WTC11 (cell line): ENCODE data around the gene FOXK1. TPM values are rescaled to one million over a fixed set of nuclear protein-coding genes. Genes with fewer than 3 reads are reported as not detected.

Experiments used
- ATAC-seq: fragments of 200-7000 bp; cut with Tn5 transposase; 2 replicates; pipeline ENCODE4 v1.10.0; 2021; ENCODE audit warnings: mild to moderate bottlenecking, moderate library complexity
- CTCF ChIA-PET: fragments of 300-600 bp; sonication (Branson Sonifier 250); formaldehyde crosslinking; loops from one replicate; lab custom pipeline; 2021; ENCODE audit warnings: antibody characterized with exemption; lab: Charles Lee
- POLR2A ChIA-PET: fragments of 350-600 bp; sonication (Branson Sonifier 250); formaldehyde crosslinking; loops from one replicate; lab custom pipeline; 2021; ENCODE audit warnings: antibody characterized with exemption; lab: Charles Lee
- DNase-seq: peaks from one replicate; pipeline ENCODE4 v3.0.0; 2021; ENCODE audit warnings: low spot score
- H3K27ac Mint-ChIP-seq: 2 replicates; pipeline ENCODE4 v1.8.0; 2021; ENCODE audit warnings: mixed read lengths
- H3K27me3 Mint-ChIP-seq: 2 replicates; pipeline ENCODE4 v1.8.0; 2021; ENCODE audit warnings: low read depth, mild to moderate bottlenecking, moderate library complexity, mixed read lengths
- H3K36me3 Mint-ChIP-seq: 2 replicates; pipeline ENCODE4 v1.8.0; 2021; ENCODE audit warnings: mixed read lengths
- H3K4me1 Mint-ChIP-seq: 2 replicates; pipeline ENCODE4 v1.8.0; 2022; ENCODE audit warnings: mixed read lengths
- H3K4me3 Mint-ChIP-seq: 2 replicates; pipeline ENCODE4 v1.8.0; 2021; ENCODE audit warnings: mild to moderate bottlenecking, moderate library complexity, mixed read lengths
- H3K9me3 Mint-ChIP-seq: 2 replicates; pipeline ENCODE4 v1.8.0; 2021; ENCODE audit warnings: mixed read lengths
- CBFB ChIP-seq: sonication (generic); formaldehyde crosslinking; IDR thresholded peaks from 2 replicates; pipeline ENCODE4 v1.8.1; 2022; ENCODE audit warnings: mild to moderate bottlenecking, low read depth, missing genetic modification reagents
- CREB1 ChIP-seq: sonication (generic); formaldehyde crosslinking; IDR thresholded peaks from 2 replicates; pipeline ENCODE4 v1.8.0; 2023; ENCODE audit warnings: mild to moderate bottlenecking, missing genetic modification reagents
- CTCF ChIP-seq: fragments of 200-600 bp; IDR thresholded peaks from 2 replicates; pipeline ENCODE4 v1.8.0; 2022; ENCODE audit warnings: antibody characterized with exemption
- E2F4 ChIP-seq: sonication (generic); formaldehyde crosslinking; IDR thresholded peaks from 2 replicates; pipeline ENCODE4 v1.8.1; 2022; ENCODE audit warnings: low read depth, mild to moderate bottlenecking, moderate library complexity, missing genetic modification reagents, borderline replicate concordance
- ESRRA ChIP-seq: sonication (generic); formaldehyde crosslinking; IDR thresholded peaks from 2 replicates; pipeline ENCODE4 v1.8.1; 2022; ENCODE audit warnings: mild to moderate bottlenecking, missing genetic modification reagents, borderline replicate concordance
- HMGA2 ChIP-seq: fragments of 250-450 bp; sonication (Bioruptor Pico); IDR thresholded peaks from 2 replicates; pipeline ENCODE4 v1.4.0; 2021; ENCODE audit warnings: mild to moderate bottlenecking, moderate library complexity
- MAX ChIP-seq: sonication (generic); formaldehyde crosslinking; IDR thresholded peaks from 2 replicates; pipeline ENCODE4 v1.8.0; 2022; ENCODE audit warnings: mild to moderate bottlenecking, missing genetic modification reagents
- MLX ChIP-seq: sonication (generic); formaldehyde crosslinking; IDR thresholded peaks from 2 replicates; pipeline ENCODE4 v1.8.1; 2023; ENCODE audit warnings: mild to moderate bottlenecking, missing genetic modification reagents, moderate library complexity
- MYBL2 ChIP-seq: sonication (generic); formaldehyde crosslinking; IDR thresholded peaks from 2 replicates; pipeline ENCODE4 v1.8.1; 2023; ENCODE audit warnings: mild to moderate bottlenecking, moderate library complexity, missing genetic modification reagents
- NFE2L1 ChIP-seq: sonication (generic); formaldehyde crosslinking; IDR thresholded peaks from 2 replicates; pipeline ENCODE4 v1.8.1; 2023; ENCODE audit warnings: missing genetic modification reagents
- NR1H2 ChIP-seq: sonication (generic); formaldehyde crosslinking; IDR thresholded peaks from 2 replicates; pipeline ENCODE4 v1.9.0; 2021; ENCODE audit warnings: mild to moderate bottlenecking, moderate library complexity, missing genetic modification reagents
- SMAD4 ChIP-seq: sonication (generic); formaldehyde crosslinking; IDR thresholded peaks from 2 replicates; pipeline ENCODE4 v1.8.0; 2022; ENCODE audit warnings: mild to moderate bottlenecking, missing genetic modification reagents
- SOX15 ChIP-seq: fragments of 250-450 bp; sonication (Bioruptor Pico); IDR thresholded peaks from 2 replicates; pipeline ENCODE4 v1.9.0; 2021; ENCODE audit warnings: mild to moderate bottlenecking
- TEAD1 ChIP-seq: sonication (generic); formaldehyde crosslinking; IDR thresholded peaks from 2 replicates; pipeline ENCODE4 v1.8.0; 2022; ENCODE audit warnings: mild to moderate bottlenecking, missing genetic modification reagents
- ZMAT4 ChIP-seq: fragments of 250-450 bp; sonication (Bioruptor Pico); IDR thresholded peaks from 2 replicates; pipeline ENCODE4 v1.9.0; 2021; ENCODE audit warnings: mild to moderate bottlenecking
- ZNF232 ChIP-seq: sonication (generic); formaldehyde crosslinking; IDR thresholded peaks from 2 replicates; pipeline ENCODE4 v1.8.0; 2022; ENCODE audit warnings: mild to moderate bottlenecking, missing genetic modification reagents
- ZNF416 ChIP-seq: fragments of 250-450 bp; sonication (Bioruptor Pico); IDR thresholded peaks from 2 replicates; pipeline ENCODE4 v1.9.0; 2021; ENCODE audit warnings: mild to moderate bottlenecking, inconsistent platforms
- ZNF532 ChIP-seq: fragments of 250-450 bp; sonication (Bioruptor Pico); IDR thresholded peaks from 2 replicates; pipeline ENCODE4 v1.9.0; 2021; ENCODE audit warnings: mild to moderate bottlenecking, borderline replicate concordance
- total RNA-seq: library from RNA; stranded (reverse); gene quantifications from 3 replicates; pipeline ENCODE4 v1.2.3, GENCODE V29; 2021

The FOXK1 gene
- total RNA-seq, 1 experiment from 2014 or later: 21.9 TPM

- TF ChIP-seq CTCF: no peak
- TF ChIP-seq MYBL2 (CRISPR knock-in tag): no peak
Observed at GRCh38 chr7:4809091-4809591, 127.0 kb downstream of the FOXK1 start (continued).

GRCh38 chr7:4809666-4810065, 127.6 kb downstream of the FOXK1 start:
- TF ChIP-seq MLX (no peak), HMGA2 (CRISPR knock-in tag) (0 out of 2 replicates have a peak, but pooled peaks have one; percentile 45)
- ChIA-PET POLR2A (no interaction called here), CTCF (interaction anchor here (2.1 kb wide), 1 partner anchor 11 kb away, joined by 6 read pairs; no protein-coding TSS in a partner anchor)
- Mint-ChIP-seq H3K4me1 (no peaks in the 10 kb centered on the region), H3K36me3 (peaks cover 3% of the 10 kb centered on the region; the same call in 1 of the 2 replicates), H3K9me3 (peaks cover 7% of the 10 kb centered on the region), H3K4me3 (no peak overlapping the region; the same call in 1 of the 2 replicates), H3K27me3 (peaks cover 24% of the 10 kb centered on the region), H3K27ac (no peak overlapping the region)
- ATAC-seq (no peak), DNase-seq (no peak)

GRCh38 chr7:4814433-4814832, 132.3 kb downstream of the FOXK1 start:
- Mint-ChIP-seq H3K9me3 (peaks cover 7% of the 10 kb centered on the region), H3K4me3 (no peak overlapping the region), H3K4me1 (no peaks in the 10 kb centered on the region), H3K36me3 (peaks cover 3% of the 10 kb centered on the region; the same call in 1 of the 2 replicates), H3K27ac (no peak overlapping the region), H3K27me3 (peaks cover 8% of the 10 kb centered on the region)
- DNase-seq (no peak), ATAC-seq (no peak)
- ChIA-PET POLR2A (no interaction called here), CTCF (interaction anchor here (1.1 to 3.4 kb wide), 5 partner anchors 15 to 274 kb away, joined by 3 to 17 read pairs (median 9); partner anchors contain the start of gene RADIL)
- TF ChIP-seq CTCF: no peak
- TF ChIP-seq MAX: no peak
- TF ChIP-seq NR1H2 (CRISPR knock-in tag): no peak

- H3K36me3 Mint-ChIP-seq: peaks cover 3% of the 10 kb centered on the region; the same call in 1 of the 2 replicates
- peaks cover 7% of the 10 kb centered on the region for H3K9me3 Mint-ChIP-seq
- H3K27ac Mint-ChIP-seq: no peak overlapping the region
- TF ChIP-seq ZMAT4 (CRISPR knock-in tag) (no peak), NR1H2 (CRISPR knock-in tag) (no peak), SOX15 (CRISPR knock-in tag) (no peak), ZNF416 (CRISPR knock-in tag) (no peak), CREB1 (CRISPR knock-in tag) (no peak), ZNF532 (CRISPR knock-in tag) (no peak), SMAD4 (CRISPR knock-in tag) (no peak), TEAD1 (CRISPR knock-in tag) (no peak), NFE2L1 (no peak), E2F4 (CRISPR knock-in tag) (no peak), CBFB (CRISPR knock-in tag) (no peak), ZNF232 (CRISPR knock-in tag) (no peak), ESRRA (CRISPR knock-in tag) (no peak), HMGA2 (CRISPR knock-in tag) (no peak)
- POLR2A ChIA-PET: no interaction called here
- DNase-seq (no peak), ATAC-seq (no peak; the same call in 1 of the 2 replicates)
- no peak overlapping the region for H3K4me3 Mint-ChIP-seq
- CTCF ChIA-PET: interaction anchor here (0.7 to 3.4 kb wide), 11 partner anchors 9 to 1066 kb away, joined by 3 to 47 read pairs (median 5); partner anchors contain the start of gene RADIL
- H3K27me3 Mint-ChIP-seq: peaks cover 8% of the 10 kb centered on the region
- H3K4me1 Mint-ChIP-seq: no peaks in the 10 kb centered on the region
Observed at GRCh38 chr7:4815121-4815520, 133.0 kb downstream of the FOXK1 start.
